Measurements from ENCODE around the gene CAPG.
"Not testable (repeated sequence)": the region's sequence is repeated elsewhere in the genome, so short reads cannot be mapped to it uniquely, and the experiment has no call there.

The CAPG gene

DNA sequence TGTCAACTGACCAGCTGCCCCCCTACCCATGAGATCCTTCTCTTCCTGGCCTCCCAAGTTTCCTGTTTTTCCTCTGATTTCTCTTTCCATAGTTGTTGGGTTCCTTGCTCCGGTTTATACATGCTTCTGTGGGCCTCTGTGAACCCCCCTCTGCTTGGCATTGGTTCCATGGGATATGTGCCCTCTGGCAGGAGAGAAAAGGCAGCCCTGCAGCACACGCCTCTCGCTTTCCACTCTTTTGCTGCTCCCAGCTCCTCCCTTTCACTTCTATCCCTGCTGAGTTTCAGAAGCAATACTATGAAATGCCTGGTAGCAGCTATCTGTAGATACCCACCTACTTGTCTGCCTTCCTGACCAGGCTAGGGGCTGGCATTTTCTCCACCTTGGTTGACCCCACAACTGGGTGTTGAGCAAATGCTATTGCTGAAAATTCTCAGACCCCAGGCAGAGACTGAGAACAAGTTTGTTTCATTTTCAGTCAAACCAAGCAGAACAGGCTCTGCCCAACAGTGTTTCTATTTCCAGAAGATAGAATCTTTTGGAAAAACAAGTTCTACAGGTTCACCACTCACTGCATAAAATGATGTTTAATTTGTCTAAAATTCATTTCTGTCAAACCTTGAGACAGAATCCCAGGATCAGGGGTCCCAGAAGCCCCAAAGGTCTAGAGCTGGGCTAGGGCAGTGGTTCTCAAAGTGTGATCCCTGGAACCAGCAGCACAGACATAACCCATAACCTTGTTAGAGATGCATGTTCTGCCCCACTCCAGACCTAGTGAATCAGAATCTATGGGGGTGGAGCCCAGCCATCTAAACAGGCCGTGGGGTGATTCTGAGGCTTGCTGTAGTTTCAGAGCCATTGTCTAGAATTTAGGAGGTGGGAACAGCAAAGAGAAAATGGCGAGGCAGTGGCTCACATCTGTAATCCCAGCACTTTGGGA lies 13.4 kb downstream of the CAPG start:
- DNase-seq: no peak

GRCh38 chr2:85395912-85396475 lies 14.2 kb downstream of the CAPG start:
- no peak for DNase-seq

GRCh38 chr2:85394976-85395375 lies 15.2 kb downstream of the CAPG start:
- DNase-seq: no peak

DNA sequence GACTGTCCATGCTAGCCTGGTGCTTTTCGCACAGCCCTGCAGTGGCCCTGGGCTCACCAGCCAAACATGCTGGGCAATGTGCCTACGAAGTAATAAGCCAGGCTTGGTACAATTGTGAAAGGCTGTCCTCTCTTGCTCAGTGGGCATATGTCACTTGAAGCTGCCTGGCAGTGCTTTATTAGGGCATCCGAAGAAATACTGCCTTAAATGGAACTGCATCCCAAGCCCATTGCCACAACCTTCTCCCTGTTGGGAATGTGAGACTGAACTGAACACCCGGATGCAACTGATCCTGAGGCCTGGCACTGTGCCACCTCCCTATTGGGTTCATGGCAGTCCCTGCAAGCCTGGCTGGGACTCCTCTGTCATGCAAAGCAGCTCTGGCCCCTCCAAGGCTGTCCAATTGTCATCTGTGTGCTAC lies 15.9 kb downstream of the CAPG start:
- no peak for DNase-seq

DNA sequence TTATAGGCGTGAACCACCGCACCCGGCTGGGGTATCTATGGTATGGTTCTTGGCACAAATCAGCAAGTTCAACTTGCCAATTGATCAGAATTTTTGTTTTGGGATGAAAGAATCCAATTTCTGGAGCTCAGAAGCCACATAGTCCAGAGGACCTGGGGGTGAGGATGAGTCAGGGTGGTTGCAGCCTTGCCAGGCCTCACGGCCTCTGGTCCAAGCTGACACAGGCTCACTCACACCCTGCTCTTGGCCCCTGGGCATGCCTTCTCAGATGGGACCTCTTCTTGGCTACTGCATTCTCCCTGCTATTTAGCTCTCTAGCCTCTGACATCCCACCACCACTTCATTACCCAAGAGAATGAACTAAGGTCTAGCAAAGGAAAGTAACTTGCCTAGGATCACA lies 16.3 kb downstream of the CAPG start:
- DNase-seq: no peak

DNA sequence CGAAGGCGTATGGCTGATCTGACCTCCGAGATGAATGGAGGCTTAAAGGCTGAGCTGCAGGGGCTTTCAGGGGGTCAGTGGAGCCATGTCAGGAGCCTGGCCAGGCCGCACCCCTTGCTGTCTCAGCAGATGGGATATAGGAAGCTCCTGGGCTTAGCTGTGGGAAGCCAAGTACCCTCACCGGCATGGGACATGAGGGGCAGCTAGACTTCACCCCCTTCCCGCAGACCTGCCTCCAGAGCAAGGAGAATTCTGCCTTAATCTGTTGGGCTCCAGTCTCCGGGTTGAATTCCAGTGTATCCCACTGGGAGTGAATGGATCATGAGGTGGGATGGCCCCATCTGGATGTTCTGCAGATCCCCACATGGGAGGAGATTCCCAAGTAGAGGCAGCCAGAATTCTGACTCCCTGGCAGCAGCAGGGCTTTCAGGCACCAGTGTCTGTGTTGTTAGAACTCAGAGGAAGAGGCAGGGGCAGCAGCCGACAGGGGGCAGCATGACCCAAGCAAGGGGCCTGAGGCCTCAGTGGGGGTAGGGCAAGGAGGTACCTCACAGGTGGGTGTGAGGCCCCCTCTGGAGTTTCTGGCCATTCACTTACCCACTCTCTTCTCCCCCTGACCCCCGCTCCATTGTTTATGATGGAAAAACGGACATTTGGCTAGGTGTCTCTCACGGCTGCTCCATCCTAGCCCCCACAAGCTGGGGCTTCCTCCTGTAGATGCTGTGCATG lies 19.1 kb downstream of the CAPG start:
- DNase-seq: peak; percentile 69

GRCh38 chr2:85388878-85389538 lies 21.2 kb downstream of the CAPG start:
- no peak for DNase-seq

DNA sequence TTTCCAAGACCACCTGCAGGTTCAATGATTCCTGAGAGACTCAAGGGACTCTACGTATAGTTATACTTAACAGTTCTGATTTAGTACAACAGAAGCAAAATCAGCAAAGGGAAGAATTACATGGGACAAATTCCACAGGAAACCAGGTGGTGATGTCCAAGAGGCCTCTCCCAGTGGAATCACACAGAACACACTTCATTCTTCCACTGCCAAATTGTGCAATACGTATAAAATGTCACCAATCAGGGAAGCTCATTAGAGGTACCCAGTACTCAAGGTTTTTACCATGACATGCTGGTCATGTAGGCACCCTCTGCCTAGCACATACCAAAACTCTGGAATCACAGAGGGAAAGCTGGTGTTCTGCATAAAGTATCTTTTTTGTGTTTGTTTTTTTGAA lies 22.4 kb downstream of the CAPG start:
- DNase-seq: no peak

DNA sequence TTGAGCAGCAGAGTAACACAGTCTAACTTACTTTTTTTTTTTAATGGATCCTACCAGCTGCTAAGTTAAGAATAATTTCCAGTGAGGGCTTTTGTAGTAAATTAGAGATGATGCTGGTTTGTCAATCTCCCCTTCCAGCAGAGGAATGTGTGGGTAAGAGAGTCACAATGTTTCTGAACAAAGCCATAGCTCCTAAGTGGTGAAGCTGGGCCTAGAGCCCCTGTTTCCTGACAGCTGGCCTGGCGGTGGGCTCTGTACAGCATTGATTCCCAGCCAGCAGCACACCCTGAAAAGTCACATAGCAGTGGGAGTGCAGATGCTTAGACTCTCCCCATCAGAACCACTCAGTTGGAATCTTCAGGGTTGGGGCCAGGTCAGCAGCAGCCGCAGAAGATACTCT lies 24.4 kb downstream of the CAPG start:
- DNase-seq: no peak

- DNase-seq: no peak
These were observed 26.3 kb downstream of the CAPG start for GRCh38 chr2:85383850-85384249.

DNA sequence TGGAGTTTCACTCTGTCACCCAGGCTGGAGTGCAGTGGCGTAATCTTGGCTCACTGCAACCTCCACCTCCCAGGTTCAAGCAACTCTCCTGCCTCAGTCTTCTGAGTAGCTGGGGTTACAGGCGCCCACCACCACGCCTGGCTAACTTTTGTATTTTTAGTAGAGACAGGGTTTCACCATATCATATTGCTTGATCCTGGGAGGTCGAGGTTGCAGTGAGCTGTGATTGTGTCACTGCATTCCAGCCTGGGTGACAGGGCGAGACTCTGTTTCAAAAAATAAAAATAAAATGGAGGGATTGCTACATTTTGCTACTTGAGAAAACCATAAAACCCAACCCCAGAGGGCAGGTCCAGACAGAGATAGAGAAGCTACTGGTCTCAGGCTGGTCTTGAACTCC lies 27.0 kb downstream of the CAPG start:
- DNase-seq: not testable (repeated sequence)

DNA sequence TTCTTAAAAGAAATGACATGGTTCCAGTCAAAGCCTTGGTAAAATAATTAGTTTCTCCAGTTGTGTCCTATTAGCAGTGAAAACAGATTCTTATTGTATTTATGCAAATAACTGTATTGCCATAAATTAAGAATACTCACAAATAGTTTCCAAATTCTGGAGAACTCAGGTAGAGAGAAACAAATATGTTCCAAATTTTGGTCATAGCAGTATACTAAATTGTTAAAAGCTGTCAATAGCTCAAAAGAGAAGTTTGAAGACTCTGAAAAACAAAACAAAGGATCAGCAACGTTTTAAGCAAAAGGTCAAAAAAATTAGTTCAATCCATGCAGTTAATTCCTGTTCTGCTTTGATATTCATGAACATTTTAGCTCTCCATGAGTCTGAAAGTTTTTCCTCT lies 30.1 kb downstream of the CAPG start:
- DNase-seq: no peak

DNA sequence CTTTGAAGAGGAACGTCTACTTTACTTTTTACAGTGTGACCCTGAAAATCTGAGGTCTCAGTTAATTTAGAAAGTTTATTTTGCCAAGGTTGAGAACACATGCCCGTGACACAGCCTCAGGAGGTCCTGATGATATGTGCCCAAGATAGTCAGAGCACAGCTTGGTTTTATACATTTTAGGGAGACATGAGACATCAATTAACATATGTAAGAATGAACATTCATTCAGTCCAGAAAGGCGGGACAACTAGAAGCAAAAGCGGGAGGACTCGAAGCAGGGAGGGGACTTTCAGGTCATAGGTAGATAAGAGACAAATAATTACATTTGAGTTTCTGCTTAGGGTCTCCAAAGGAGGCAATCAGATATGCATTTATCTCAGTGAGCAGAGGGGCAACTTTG lies 31.9 kb downstream of the CAPG start:
- no peak for DNase-seq

DNA sequence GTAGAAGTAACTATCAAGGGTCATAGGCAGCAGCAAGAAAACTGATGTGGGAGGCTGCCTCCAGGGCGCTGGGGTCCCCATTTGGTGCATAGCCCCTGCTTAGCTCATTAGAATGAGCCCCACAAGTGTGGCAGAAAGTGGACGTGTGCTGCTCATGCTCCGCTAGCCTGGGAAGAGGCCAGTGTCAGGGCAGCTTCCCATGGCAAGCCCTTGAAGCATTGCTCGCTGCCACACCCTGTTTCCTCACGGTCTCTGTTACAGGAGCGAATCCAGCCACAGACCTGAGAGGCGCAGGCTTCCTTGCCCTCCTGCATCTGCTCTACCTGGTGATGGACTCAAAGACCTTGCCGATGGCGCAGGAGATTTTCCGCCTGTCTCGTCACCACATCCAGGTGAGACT lies 33.1 kb downstream of the CAPG start:
- no peak for DNase-seq

- DNase-seq: no peak
These were observed 33.7 kb downstream of the CAPG start for GRCh38 chr2:85376291-85377065.

- DNase-seq: no peak
These were observed 39.1 kb downstream of the CAPG start for GRCh38 chr2:85371045-85371444.

- no peak for DNase-seq
These were observed 40.7 kb downstream of the CAPG start for GRCh38 chr2:85369500-85369899.

DNA sequence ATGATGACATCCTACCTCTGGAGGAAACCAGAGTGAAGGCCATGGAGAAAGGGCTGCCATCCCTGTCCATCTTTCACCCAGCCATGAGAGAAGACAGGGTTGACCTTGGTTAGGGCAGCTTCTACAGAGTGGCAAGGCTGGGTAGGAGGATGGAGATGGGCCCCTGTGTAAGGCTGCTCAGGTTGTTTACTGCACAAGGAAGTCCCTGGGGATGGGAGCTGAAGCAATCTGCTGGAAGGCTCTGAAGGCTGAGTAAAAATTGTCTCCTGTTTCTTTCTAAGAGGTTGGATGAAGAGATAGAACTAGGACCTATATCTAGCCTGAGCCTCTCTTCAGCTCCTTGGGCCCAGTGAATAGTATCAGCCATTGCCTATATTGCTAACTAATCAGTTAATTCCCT lies 41.2 kb downstream of the CAPG start:
- no peak for DNase-seq

DNA sequence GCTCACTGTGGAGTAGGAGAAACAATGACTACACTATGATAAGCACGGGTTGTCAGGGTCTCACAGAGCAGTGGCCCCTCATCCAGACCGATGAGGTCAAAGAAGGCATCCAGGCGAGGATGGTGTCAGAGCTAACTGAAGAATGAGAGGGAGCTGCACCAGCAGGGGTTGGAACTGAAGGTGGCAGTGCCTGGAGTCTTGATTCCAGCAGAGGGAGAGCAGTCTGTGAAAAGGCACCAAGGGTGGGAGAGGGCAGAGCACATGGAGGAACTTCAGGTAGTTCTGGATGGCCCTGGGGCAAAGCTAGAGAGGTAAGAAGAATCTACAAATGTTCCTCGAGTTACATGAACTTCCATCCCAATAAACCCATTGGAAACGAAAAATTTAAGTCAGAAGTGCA lies 43.0 kb downstream of the CAPG start:
- DNase-seq: no peak

GRCh38 chr2:85362653-85363387 lies 47.3 kb downstream of the CAPG start:
- not testable (repeated sequence) for DNase-seq

DNA sequence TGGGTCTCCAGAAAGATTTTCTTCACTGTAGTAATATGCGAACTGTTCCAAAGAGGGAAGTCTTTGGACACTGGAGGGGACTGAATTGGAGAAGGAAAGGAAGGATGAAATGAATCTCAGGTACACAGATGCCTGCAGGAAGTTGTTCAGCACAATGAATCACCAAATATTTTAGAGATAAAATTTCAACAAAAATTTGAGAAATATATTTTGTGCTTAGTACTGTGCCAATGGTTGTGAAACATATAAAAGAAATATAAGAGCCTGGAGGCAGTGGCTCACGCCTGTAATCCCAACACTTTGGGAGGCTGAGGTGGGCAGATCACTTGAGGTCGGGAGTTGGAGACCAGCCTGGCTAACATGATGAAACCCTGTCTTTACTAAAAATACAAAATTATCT lies 52.4 kb downstream of the CAPG start:
- no peak for DNase-seq

- DNase-seq: no peak
These were observed 54.0 kb downstream of the CAPG start for GRCh38 chr2:85356186-85356585.
